ENCODE data around the gene EGF.
A peak's percentile ranks its signal among the peaks of the same experiment; 100 is the strongest.

The EGF gene

GRCh38 chr4:109966891-109967481 is 54.3 kb downstream of the EGF start:
- no peak for DNase-seq

DNA sequence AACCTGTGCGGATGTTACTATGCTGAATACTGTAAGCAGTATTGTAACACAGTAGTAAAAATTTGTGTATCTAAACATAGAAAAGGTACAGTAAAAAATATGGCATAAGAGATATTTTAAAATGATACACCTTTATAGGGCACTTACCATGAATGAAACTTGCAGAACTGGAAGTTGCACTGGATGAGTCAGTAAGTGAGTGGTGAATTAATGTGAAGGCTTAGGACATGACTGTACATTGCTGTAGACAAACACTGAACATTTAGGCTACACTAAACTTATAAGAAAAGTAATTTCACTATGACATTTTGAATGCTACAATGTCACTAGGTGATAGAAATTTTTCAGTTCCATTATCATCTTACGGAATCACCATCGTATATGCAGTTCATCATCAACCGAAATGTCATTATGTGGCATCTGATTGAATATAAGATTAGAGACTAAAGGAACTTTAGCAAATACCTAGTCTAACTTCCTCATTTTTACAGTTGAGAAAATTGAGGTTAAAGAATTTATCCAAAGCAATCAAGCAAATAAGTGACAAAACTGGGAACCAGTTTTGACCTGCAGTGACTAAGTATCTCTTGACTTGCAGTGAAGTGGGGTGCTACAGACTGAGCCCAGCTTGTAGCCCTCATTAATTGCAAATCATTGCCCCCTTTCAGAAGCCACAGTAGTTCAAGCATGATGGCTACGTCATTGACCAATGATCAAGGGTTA is 55.3 kb downstream of the EGF start:
- no peak for DNase-seq

DNA sequence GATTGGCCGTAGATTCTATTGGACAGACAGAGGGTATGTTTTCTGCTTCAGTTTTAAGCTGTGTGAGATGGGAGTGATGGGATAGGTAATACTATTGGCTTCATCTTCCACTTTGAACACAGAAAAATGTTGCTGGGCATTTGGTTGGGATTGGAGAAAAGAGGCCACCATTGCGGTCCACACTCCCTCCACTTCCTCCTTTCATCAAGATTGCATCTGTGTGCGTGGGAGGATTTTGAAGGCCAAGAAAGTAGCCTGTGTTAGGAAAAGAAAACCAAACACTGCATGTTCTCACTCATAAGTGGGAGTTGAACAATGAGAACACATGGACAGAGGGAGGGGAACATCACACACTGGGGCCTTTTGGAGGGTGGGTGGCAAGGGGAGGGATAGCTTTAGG is 56.4 kb downstream of the EGF start:
- no peak for DNase-seq

DNA sequence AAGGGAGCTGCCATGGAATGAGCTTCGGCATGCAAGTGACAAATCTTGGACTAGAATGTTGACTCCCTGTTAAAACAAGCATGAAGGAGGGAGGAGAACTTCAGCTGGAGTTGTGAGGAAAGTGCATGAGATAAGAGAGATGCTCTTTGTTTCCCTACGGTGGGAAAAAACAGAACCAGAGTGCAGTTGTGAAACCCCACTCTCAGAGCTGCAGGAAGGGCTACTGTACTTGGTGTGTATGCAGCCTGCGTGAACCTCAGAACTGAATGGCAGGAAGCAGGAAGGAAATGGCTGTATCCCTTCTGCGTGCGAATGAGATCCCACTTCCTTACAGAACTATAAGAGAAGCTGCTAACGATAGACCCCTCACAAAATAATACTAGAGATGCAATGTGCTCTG is 57.2 kb downstream of the EGF start:
- no peak for DNase-seq

DNA sequence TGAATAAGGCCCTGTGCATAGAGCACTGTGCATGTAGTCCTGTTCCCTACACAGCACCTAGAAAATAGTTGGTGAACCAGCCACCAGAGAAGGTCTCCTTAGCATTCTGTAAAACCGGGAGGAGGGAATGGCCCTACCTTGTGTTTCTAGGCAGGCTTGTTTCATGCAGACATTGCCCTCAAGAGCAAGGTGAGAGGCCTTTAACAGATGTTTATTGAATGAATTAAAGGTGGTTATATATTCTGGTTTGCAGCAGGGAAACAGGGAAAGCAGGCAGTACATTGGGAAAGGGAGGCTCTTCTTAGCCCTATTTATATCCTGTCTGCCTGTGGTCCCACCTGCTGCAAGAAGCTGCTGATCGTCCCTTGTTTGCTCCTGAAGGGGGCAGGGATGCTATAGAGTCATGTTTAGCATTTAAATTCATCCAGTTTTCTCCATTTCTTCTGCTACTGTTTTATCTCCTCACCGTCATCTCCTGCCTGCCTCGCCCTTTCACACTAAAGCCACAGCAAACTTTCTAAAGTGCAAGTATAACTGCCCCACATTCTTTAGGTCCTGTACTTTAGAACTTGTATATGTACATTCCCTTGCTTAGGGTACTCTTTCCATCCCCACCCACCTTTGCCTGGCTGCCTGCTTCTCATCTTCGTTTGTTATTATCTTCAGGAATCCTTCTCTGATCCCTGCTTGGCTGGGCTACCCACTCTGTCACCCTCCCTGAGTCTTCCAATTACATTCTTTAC is 60.3 kb downstream of the EGF start:
- no peak for DNase-seq

DNA sequence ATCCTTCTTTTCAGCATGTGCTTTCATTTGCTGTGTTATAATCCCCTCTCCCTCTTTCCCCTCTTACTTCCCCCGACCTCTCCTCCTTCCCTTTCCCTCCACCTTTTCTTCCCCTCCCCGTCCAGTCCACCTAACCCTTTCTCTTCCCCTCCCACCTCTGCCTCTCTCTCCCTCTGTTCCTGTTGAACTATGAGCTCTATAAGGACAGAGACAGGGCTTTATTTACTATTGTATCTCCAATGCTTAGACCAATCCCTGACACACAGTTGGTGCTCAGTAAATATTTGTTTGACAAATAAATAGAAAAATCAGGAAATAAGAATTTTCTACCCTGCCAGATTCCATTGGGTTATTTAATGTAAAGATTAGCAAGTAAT is 60.8 kb downstream of the EGF start:
- no peak for DNase-seq

GRCh38 chr4:109976189-109976588 is 63.5 kb downstream of the EGF start:
- DNase-seq = no peak

DNA sequence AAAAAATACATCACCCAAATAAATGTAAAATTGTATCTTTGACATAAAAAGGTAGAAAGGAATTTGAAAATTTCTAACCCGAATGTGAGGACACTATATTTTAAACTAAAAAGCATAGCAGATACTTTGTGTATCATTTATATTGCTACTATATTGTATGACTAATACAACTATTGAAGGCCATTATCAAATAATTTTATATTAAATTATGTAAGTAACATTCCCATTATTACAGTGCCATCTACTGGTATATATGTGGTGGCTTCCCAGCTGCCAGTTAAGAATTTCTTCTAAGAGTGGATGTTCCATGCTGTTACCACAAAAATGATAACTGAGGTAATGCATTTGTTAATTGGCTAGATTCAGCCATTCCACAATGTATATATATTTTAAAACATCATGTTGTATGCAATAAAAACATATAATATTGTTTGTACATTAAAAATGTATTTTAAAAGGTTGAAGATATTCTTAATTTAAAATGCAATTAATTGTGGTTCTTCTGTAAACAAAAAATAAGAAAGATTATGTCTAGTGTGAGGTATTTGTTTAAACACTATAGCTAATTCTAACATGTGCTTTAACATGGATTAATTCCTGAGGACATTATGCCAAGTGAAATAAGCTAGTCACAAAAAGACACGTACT is 65.3 kb downstream of the EGF start:
- peak; percentile 35 for DNase-seq

GRCh38 chr4:109978704-109979454 is 66.2 kb downstream of the EGF start:
- DNase-seq = no peak

DNA sequence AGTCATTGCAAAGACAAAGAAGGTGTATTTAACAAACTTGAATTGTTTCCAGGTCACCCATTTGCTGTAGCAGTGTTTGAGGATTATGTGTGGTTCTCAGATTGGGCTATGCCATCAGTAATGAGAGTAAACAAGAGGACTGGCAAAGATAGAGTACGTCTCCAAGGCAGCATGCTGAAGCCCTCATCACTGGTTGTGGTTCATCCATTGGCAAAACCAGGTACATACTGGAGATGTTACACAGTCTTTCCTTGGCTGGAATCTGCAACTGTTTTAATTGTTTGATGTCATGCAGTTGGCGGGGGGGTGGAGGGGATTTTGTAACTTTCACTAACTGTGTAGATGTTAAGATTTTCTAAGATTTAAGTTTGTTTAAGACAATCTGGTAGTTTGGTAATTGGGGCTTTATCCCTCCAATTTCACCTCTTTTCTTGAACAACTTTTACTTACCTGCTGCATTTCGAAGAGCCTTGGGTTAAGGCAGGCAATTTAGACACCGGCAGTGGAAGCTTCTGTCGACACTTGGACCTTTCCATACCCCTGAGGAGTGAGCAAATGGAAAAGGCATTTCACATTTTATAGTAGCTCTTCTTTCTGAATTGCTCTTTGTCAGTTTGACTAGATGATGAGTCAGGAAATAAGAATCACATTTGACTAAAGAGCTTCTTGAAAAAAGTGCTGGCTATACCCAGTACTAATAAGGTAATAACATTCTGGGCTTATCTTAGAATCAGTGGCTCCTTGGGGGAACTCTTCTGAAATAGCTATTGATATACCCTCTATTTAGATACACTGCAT is 67.4 kb downstream of the EGF start:
- no peak for DNase-seq

DNA sequence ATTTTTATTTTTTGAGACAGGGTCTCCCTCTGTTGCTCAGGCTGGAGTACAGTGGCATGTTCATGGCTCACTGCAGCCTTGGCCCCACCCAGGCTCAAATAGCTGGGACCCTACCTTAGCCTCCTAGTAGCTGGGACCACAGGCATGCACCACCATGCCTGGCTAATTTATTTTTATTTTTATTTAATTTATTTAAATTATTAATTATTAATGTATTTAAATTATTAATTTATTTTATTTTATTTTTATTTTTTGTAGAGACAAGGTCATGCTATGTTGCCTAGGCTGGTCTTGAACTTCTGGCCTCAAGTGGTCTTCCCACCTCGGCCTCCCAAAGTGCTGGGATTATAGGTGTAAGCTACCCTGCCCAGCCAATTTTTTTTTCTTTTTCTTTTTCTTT is 69.3 kb downstream of the EGF start:
- no peak for DNase-seq

DNA sequence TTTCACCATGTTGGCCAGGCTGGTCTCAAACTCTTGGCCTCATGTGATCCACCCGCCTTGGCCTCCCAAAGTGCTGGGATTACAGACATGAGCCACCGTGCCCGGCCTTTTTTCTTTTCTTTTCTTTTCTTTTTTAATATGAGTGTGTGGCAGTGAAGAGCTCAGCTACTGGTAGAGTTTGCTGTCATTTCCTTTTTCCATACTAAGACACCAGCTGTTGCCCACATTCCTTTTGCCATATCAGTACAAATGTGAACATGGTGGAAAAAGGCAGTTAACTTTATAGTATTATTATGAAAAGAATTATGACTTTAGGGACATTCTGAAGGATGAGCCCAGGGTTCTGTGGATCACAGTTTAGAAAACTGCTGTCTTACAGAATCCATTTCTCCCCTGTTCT is 69.8 kb downstream of the EGF start:
- DNase-seq = no peak

GRCh38 chr4:109985993-109986974 is 73.6 kb downstream of the EGF start:
- no peak for DNase-seq

GRCh38 chr4:109989044-109989443 is 76.4 kb downstream of the EGF start:
- no peak for DNase-seq

DNA sequence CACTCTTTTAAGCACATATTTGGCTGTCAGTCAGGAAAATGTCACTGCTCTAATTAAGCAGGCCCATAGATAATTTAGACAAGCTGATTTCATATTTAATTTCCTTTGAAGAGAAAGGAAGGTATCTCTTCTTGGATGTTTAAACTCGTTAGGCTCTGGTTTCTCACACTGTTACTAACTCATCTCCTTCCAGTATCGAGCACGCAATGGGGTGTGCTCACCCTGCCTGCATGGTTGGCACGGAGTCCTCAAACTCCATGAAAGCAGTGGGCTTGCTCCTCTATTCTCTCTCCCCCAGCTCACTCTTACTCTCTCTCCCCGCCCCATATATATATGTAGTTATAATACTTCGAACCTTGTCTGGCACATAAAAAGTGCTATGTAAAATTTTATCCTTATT is 76.9 kb downstream of the EGF start:
- no peak for DNase-seq

- DNase-seq = no peak
Observed at GRCh38 chr4:109990261-109991257, 77.9 kb downstream of the EGF start.

DNA sequence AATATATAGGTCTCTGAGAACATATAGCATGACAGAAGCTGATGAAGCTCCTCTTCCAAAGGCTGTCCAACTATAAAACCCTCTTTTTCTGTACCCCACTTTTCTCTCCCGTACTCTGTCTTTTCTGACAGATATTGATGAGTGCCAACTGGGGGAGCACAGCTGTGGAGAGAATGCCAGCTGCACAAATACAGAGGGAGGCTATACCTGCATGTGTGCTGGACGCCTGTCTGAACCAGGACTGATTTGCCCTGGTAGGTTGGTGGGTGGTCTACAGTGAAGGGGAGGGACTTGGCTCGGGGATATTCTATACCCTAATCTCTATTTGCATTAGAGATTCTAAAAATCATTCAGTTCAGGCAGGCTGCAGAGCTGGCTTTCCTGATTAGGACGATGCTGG is 80.4 kb downstream of the EGF start:
- no peak for DNase-seq

- DNase-seq = no peak
Observed at GRCh38 chr4:109994415-109994827, 81.7 kb downstream of the EGF start.

GRCh38 chr4:109996526-109996925 is 83.8 kb downstream of the EGF start:
- no peak for DNase-seq
